Measurements from ENCODE around the gene HAGHL.
"Not testable (repeated sequence)": the region's sequence is repeated elsewhere in the genome, so short reads cannot be mapped to it uniquely, and the experiment has no call there.

The HAGHL gene

GRCh38 chr16:751152-752006 lies 24.5 kb downstream of the HAGHL start (continued):
- TF ChIP-seq GLIS2 (tag by site-specific recombination; IDR thresholded peaks at IDR 0.05) = no peak
- TF ChIP-seq BCL11A (tag by site-specific recombination; IDR thresholded peaks at IDR 0.05; ENCODE audit: low read depth) = no peak
- TF ChIP-seq ZNF792 (tag by site-specific recombination; IDR thresholded peaks at IDR 0.05) = no peak
- no peak for TF ChIP-seq ZNF24 (tag by site-specific recombination; IDR thresholded peaks at IDR 0.05)

- ChIA-PET POLR2A (no interaction called here), CTCF (interaction anchor here (0.5 kb wide), 1 partner anchor 428 kb away, joined by 3 read pairs; no protein-coding TSS in a partner anchor)
- H3K36me3 ChIP-seq (ENCODE audit: control insufficient read depth in 2 of 2, insufficient read depth in 1 of 2, low read length in 2 of 2) = no peaks in the 10 kb centered on the region
- H3K9me3 ChIP-seq (ENCODE audit: control insufficient read depth, insufficient read depth, low read depth, low read length) = no peaks in the 10 kb centered on the region
- no peak overlapping the region for H3K4me3 ChIP-seq (ENCODE audit: low read depth, low read length)
- no peaks in the 10 kb centered on the region for H3K4me1 ChIP-seq (ENCODE audit: control insufficient read depth, insufficient read depth, low read length)
- no peak overlapping the region for H3K27ac ChIP-seq (ENCODE audit: extremely low read depth, low read depth, low read length)
- no peak for TF ChIP-seq ZSCAN16 (tag by site-specific recombination; IDR thresholded peaks at IDR 0.05)
Observed at GRCh38 chr16:752007-752312, 25.1 kb downstream of the HAGHL start.

- CTCF ChIA-PET; H3K9me3 ChIP-seq (ENCODE audit: control insufficient read depth, insufficient read depth, low read depth, low read length); POLR2A ChIA-PET; H3K4me3 ChIP-seq (ENCODE audit: low read depth, low read length); H3K36me3 ChIP-seq (ENCODE audit: control insufficient read depth in 2 of 2, insufficient read depth in 1 of 2, low read length in 2 of 2); H3K4me1 ChIP-seq (ENCODE audit: control insufficient read depth, insufficient read depth, low read length); H3K27ac ChIP-seq (ENCODE audit: extremely low read depth, low read depth, low read length): not testable (repeated sequence)
- TF ChIP-seq KLF1 (tag by site-specific recombination; IDR thresholded peaks at IDR 0.05) = peak; percentile 58; the same call in 1 of the 2 replicates
Observed at GRCh38 chr16:754121-754607, 27.3 kb downstream of the HAGHL start.

- ChIA-PET CTCF (interaction anchor here (1.2 to 2.1 kb wide), 2 partner anchors 9 to 32 kb away, joined by 3 to 9 read pairs; no protein-coding TSS in a partner anchor), POLR2A (no interaction called here)
- Histone ChIP-seq H3K9me3 (ENCODE audit: control insufficient read depth, insufficient read depth, low read depth, low read length) (no peaks in the 10 kb centered on the region), H3K4me1 (ENCODE audit: control insufficient read depth, insufficient read depth, low read length) (no peaks in the 10 kb centered on the region), H3K27ac (ENCODE audit: extremely low read depth, low read depth, low read length) (no peak overlapping the region), H3K36me3 (ENCODE audit: control insufficient read depth in 2 of 2, insufficient read depth in 1 of 2, low read length in 2 of 2) (no peaks in the 10 kb centered on the region), H3K4me3 (ENCODE audit: low read depth, low read length) (no peak overlapping the region)
- no peak for TF ChIP-seq ZNF354C (tag by site-specific recombination; IDR thresholded peaks at IDR 0.05; ENCODE audit: borderline replicate concordance, low read depth)
- no peak for TF ChIP-seq ZBTB8A (tag by site-specific recombination; IDR thresholded peaks at IDR 0.05)
Observed at GRCh38 chr16:754656-755055, 27.8 kb downstream of the HAGHL start.

- Histone ChIP-seq H3K9me3 (ENCODE audit: control insufficient read depth, insufficient read depth, low read depth, low read length) (no peaks in the 10 kb centered on the region), H3K4me3 (ENCODE audit: low read depth, low read length) (no peak overlapping the region), H3K27ac (ENCODE audit: extremely low read depth, low read depth, low read length) (no peak overlapping the region), H3K36me3 (ENCODE audit: control insufficient read depth in 2 of 2, insufficient read depth in 1 of 2, low read length in 2 of 2) (no peaks in the 10 kb centered on the region), H3K4me1 (ENCODE audit: control insufficient read depth, insufficient read depth, low read length) (no peaks in the 10 kb centered on the region)
- CTCF ChIA-PET = interaction anchor here (0.6 to 2.7 kb wide), 4 partner anchors 11 to 29 kb away, joined by 4 to 12 read pairs (median 8); partner anchors contain the start of gene CIAO3
- POLR2A ChIA-PET = no interaction called here
- TF ChIP-seq KLF10 (tag by site-specific recombination; IDR thresholded peaks at IDR 0.05) (no peak), ZNF488 (tag by site-specific recombination; IDR thresholded peaks at IDR 0.05) (no peak), PRDM2 (tag by site-specific recombination; IDR thresholded peaks at IDR 0.05; ENCODE audit: borderline replicate concordance) (no peak), ZNF133 (tag by site-specific recombination; IDR thresholded peaks at IDR 0.05) (no peak), ZNF138 (tag by site-specific recombination; IDR thresholded peaks at IDR 0.05; ENCODE audit: borderline replicate concordance) (no peak), ELK4 (IDR thresholded peaks at IDR 0.05; ENCODE audit: borderline replicate concordance, low read depth, low read length) (no peak)
Observed at GRCh38 chr16:756428-756827, 29.5 kb downstream of the HAGHL start.

All from HEK293 (cell line).